PC-3 (cell line): ENCODE data around the gene ST6GALNAC1. TPM values are rescaled to one million over a fixed set of nuclear protein-coding genes. Genes with fewer than 3 reads are reported as not detected.
A peak's percentile ranks its signal among the peaks of the same experiment; 100 is the strongest.

Source experiments
- ATAC-seq: fragments of 200-7000 bp; cut with Tn5 transposase; 2 replicates; pipeline ENCODE4 v1.9.1; 2020; ENCODE audit warnings: mild to moderate bottlenecking, moderate library complexity
- BruUV-seq: library from RNA; stranded (reverse); fragments of 400-500 nt; replicated peaks from 2 replicates; lab custom pipeline; 2021; lab: Mats Ljungman, UMichigan
- CTCF ChIA-PET: fragments of 300-600 bp; sonication (Branson Sonifier 250); formaldehyde crosslinking; loops from one replicate; lab custom pipeline; 2022; ENCODE audit warnings: antibody characterized with exemption; lab: Charles Lee
- POLR2A ChIA-PET: fragments of 300-600 bp; sonication (Branson Sonifier 250); formaldehyde crosslinking; loops from one replicate; lab custom pipeline; 2022; ENCODE audit warnings: antibody characterized with exemption; ENCODE audit not compliant: unreplicated experiment; lab: Charles Lee
- DNase-seq: peaks from one replicate; pipeline ENCODE4 v3.0.0-alpha.2; 2015
- H2AFZ ChIP-seq: fragments of 300-600 bp; sonication (generic); 2 replicates; pipeline ENCODE4 v1.6.0; 2016; ENCODE audit warnings: antibody characterized with exemption, low read length
- H3F3A ChIP-seq: fragments of 300-600 bp; sonication (generic); one replicate; pipeline ENCODE4 v1.6.0; 2017; ENCODE audit warnings: antibody characterized with exemption, low read length, control low read depth, mild to moderate bottlenecking; ENCODE audit not compliant: unreplicated experiment
- H3K27ac ChIP-seq: fragments of 300-600 bp; sonication (generic); 2 replicates; pipeline ENCODE4 v1.5.1; 2016; ENCODE audit warnings: mild to moderate bottlenecking, low read length
- H3K27me3 ChIP-seq: fragments of 300-600 bp; sonication (generic); 2 replicates; pipeline ENCODE4 v1.6.1; 2016; ENCODE audit warnings: low read length, mixed read lengths
- H3K36me3 ChIP-seq: fragments of 300-600 bp; sonication (generic); 2 replicates; pipeline ENCODE4 v1.6.1; 2016; ENCODE audit warnings: low read depth, mixed run types, low read length, mixed read lengths
- H3K4me1 ChIP-seq: fragments of 300-600 bp; sonication (generic); 2 replicates; pipeline ENCODE4 v1.5.1; 2016; ENCODE audit warnings: low read length; ENCODE audit not compliant: insufficient read depth
- H3K4me2 ChIP-seq: fragments of 300-600 bp; sonication (generic); 2 replicates; pipeline ENCODE4 v1.6.0; 2016; ENCODE audit warnings: low read length
- H3K4me3 ChIP-seq: fragments of 300-600 bp; sonication (generic); 2 replicates; pipeline ENCODE4 v1.5.1; 2016; ENCODE audit warnings: mild to moderate bottlenecking, low read length, mixed read lengths
- H3K79me2 ChIP-seq: fragments of 300-600 bp; sonication (generic); 2 replicates; pipeline ENCODE4 v1.6.1; 2017; ENCODE audit warnings: low read length, mixed read lengths
- H3K9ac ChIP-seq: fragments of 300-600 bp; sonication (generic); 2 replicates; pipeline ENCODE4 v1.6.0; 2016; ENCODE audit warnings: mild to moderate bottlenecking, low read length
- H3K9me2 ChIP-seq: fragments of 300-600 bp; sonication (generic); replicated peaks from 2 replicates; pipeline ENCODE4 v1.6.1; 2016; ENCODE audit warnings: mixed run types, low read length, mixed read lengths
- H3K9me3 ChIP-seq: fragments of 300-600 bp; sonication (generic); 2 replicates; pipeline ENCODE4 v1.6.1; 2016; ENCODE audit warnings: low read length, mixed read lengths
- H4K20me1 ChIP-seq: fragments of 300-600 bp; sonication (generic); 2 replicates; pipeline ENCODE4 v1.6.1; 2016; ENCODE audit warnings: low read length, mixed read lengths
- CTCF ChIP-seq: fragments of 300-600 bp; sonication (generic); conservative IDR thresholded peaks from 2 replicates; pipeline ENCODE4 v1.5.1; 2017; ENCODE audit warnings: antibody characterized with exemption, low read depth, mild to moderate bottlenecking, low read length
- EZH2 ChIP-seq: fragments of 300-600 bp; sonication (generic); IDR thresholded peaks from one replicate; pipeline ENCODE4 v1.6.1; 2017; ENCODE audit warnings: antibody characterized with exemption, mild to moderate bottlenecking, low read length; ENCODE audit not compliant: unreplicated experiment
- EZH2phosphoT487 ChIP-seq: fragments of 300-600 bp; sonication (generic); IDR thresholded peaks from 2 replicates; pipeline ENCODE4 v1.6.1; 2018; ENCODE audit warnings: mild to moderate bottlenecking, antibody characterized with exemption, low read length, borderline replicate concordance
- intact Hi-C: fragments of 100-400 bp; cut with micrococcal nuclease; formaldehyde crosslinking; loops from 2 replicates; pipeline ENCODE4 v1.9.0; 2023
- total RNA-seq: library from RNA; depleted of rRNA; stranded (reverse); fragments of >200 nt; gene quantifications from 2 replicates; pipeline ENCODE4 v1.2.3, GENCODE V29; 2014

ST6GALNAC1 gene
- total RNA-seq, 1 experiment from 2014 or later: 4.1 TPM

- no peaks in the 10 kb centered on the region for H4K20me1 ChIP-seq
- no peak overlapping the region for H3K9ac ChIP-seq
- no peaks in the 10 kb centered on the region for H3K9me2 ChIP-seq
- POLR2A ChIA-PET: interaction anchor here (0.6 kb wide), 1 partner anchor 25 kb away, joined by 3 read pairs; no protein-coding TSS in a partner anchor
- no peaks in the 10 kb centered on the region for H3F3A ChIP-seq
- no peak overlapping the region for H2AFZ ChIP-seq
- CTCF ChIA-PET: no interaction called here
- no peaks in the 10 kb centered on the region for H3K36me3 ChIP-seq
- peaks cover 12% of the 10 kb centered on the region for H3K4me1 ChIP-seq
- no peak overlapping the region for H3K4me3 ChIP-seq
- intact Hi-C loops: no loop called here
- no TSS peak for BruUV-seq
- no peaks in the 10 kb centered on the region for H3K27me3 ChIP-seq
- no peak for ATAC-seq
- no peak for DNase-seq
- no peak for TF ChIP-seq CTCF
- no peak for TF ChIP-seq EZH2
- TF ChIP-seq EZH2phosphoT487: no peak
- H3K4me2 ChIP-seq: no peak overlapping the region
- H3K27ac ChIP-seq: no peak overlapping the region
- no peaks in the 10 kb centered on the region for H3K79me2 ChIP-seq
- H3K9me3 ChIP-seq: no peaks in the 10 kb centered on the region
Measured at GRCh38 chr17:76683921-76684745, 40.6 kb upstream of the ST6GALNAC1 start.

- Histone ChIP-seq H4K20me1 (no peaks in the 10 kb centered on the region), H3K9me3 (no peaks in the 10 kb centered on the region), H3K4me1 (peaks cover 4% of the 10 kb centered on the region), H3K36me3 (no peaks in the 10 kb centered on the region), H3K79me2 (no peaks in the 10 kb centered on the region), H3K4me2 (no peak overlapping the region), H3K9ac (no peak overlapping the region), H2AFZ (no peak overlapping the region), H3K27me3 (no peaks in the 10 kb centered on the region), H3K4me3 (no peak overlapping the region), H3K27ac (no peak overlapping the region), H3F3A (no peaks in the 10 kb centered on the region), H3K9me2 (no peaks in the 10 kb centered on the region)
- intact Hi-C loops: no loop called here
- DNase-seq (no peak), ATAC-seq (no peak)
- no TSS peak for BruUV-seq
- CTCF ChIA-PET: no interaction called here
- TF ChIP-seq EZH2: no peak
- peak; percentile 49; the same call in 1 of the 2 replicates for TF ChIP-seq CTCF
- no peak for TF ChIP-seq EZH2phosphoT487
- POLR2A ChIA-PET: no interaction called here
Measured at GRCh38 chr17:76683011-76683755, 39.6 kb upstream of the ST6GALNAC1 start.
